HCT116 (cell line): Measurements from ENCODE around the gene AGAP1. TPM values are rescaled to one million over a fixed set of nuclear protein-coding genes. Genes with fewer than 3 reads are reported as not detected.

Experiments
- ATAC-seq: fragments of 200-7000 bp; cut with Tn5 transposase; 2 replicates; pipeline ENCODE4 v1.9.1; 2020; ENCODE audit warnings: mild to moderate bottlenecking, moderate library complexity
- BruUV-seq: library from RNA; stranded (reverse); fragments of 400-500 nt; replicated peaks from 2 replicates; lab custom pipeline; 2021; lab: Mats Ljungman, UMichigan
- CTCF ChIA-PET: fragments of 300-600 bp; sonication (Branson Sonifier 250); formaldehyde crosslinking; loops from one replicate; lab custom pipeline; 2021; ENCODE audit warnings: antibody characterized with exemption; lab: Charles Lee
- POLR2A ChIA-PET: fragments of 300-600, 350-600 bp; sonication (Branson Sonifier 250); formaldehyde crosslinking; loops from one replicate; lab custom pipeline; 2021; ENCODE audit warnings: antibody characterized with exemption; lab: Charles Lee
- RAD21 ChIA-PET, 2 experiments: fragments of 300-600 bp; sonication (Branson Sonifier 250); formaldehyde crosslinking; loops; one replicate each; lab custom pipeline; 2023; ENCODE audit warnings: low total read pairs in 2 of 2; ENCODE audit not compliant: uncharacterized antibody in 2 of 2, unreplicated experiment in 2 of 2, low non-redundant PET in 1 of 2; lab: Charles Lee
- DNase-seq: peaks from one replicate; pipeline ENCODE4 v3.0.0-alpha.2; 2010; ENCODE audit warnings: low read depth, low spot score
- H2AFZ ChIP-seq: fragments of 200-600 bp; shearing (Covaris generic), sonication (generic); 2 replicates; pipeline ENCODE4 v1.6.1; 2017; ENCODE audit warnings: low read depth, mixed run types, mixed read lengths, antibody characterized with exemption, low read length; ENCODE audit not compliant: poor library complexity, severe bottlenecking
- H3K27ac ChIP-seq: 2 replicates; pipeline ENCODE4 v1.5.1; 2012; ENCODE audit warnings: low read depth, low read length
- H3K27me3 ChIP-seq: fragments of 200-600 bp; sonication (generic); 2 replicates; pipeline ENCODE4 v1.6.1; 2016; ENCODE audit warnings: mixed run types, low read length, mixed read lengths; ENCODE audit not compliant: insufficient read depth
- H3K36me3 ChIP-seq, 2 experiments: fragments of 200-500 bp in 1 of 2; fragments of 200-600 bp in 1 of 2; sonication (Bioruptor generic) in 1 of 2; sonication (generic) in 1 of 2; 2 replicates each; pipeline versions ENCODE4 v1.5.1 to v1.6.1; 2014 to 2016; ENCODE audit warnings: low read length in 2 of 2, inconsistent platforms in 1 of 2, mixed read lengths in 1 of 2, mixed run types in 1 of 2; ENCODE audit not compliant: insufficient read depth in 2 of 2, control insufficient read depth in 1 of 2
- H3K4me1 ChIP-seq, 2 experiments: fragments of 200-600 bp in 1 of 2; sonication (generic) in 1 of 2; 2 replicates each; pipeline versions ENCODE4 v1.5.1 to v1.6.1; 2012 to 2017; ENCODE audit warnings: low read length in 2 of 2, inconsistent platforms in 1 of 2, mild to moderate bottlenecking in 1 of 2, mixed read lengths in 1 of 2, mixed run types in 1 of 2, moderate library complexity in 1 of 2; ENCODE audit not compliant: insufficient read depth in 2 of 2, control insufficient read depth in 1 of 2
- H3K4me2 ChIP-seq: fragments of 200-600 bp; sonication (generic); 2 replicates; pipeline ENCODE4 v1.6.1; 2017; ENCODE audit warnings: mixed run types, low read length, mixed read lengths
- H3K4me3 ChIP-seq, 2 experiments: fragments of 200-600 bp in 1 of 2; sonication (generic) in 1 of 2; replicated peaks in 1 of 2; 2 replicates each; pipeline ENCODE4 v1.5.1; 2011 to 2016; ENCODE audit warnings: low read length in 2 of 2, control low read depth in 1 of 2, low read depth in 1 of 2, mild to moderate bottlenecking in 1 of 2, mixed read lengths in 1 of 2, mixed run types in 1 of 2
- H3K79me2 ChIP-seq: fragments of 200-600 bp; sonication (generic); 2 replicates; pipeline ENCODE4 v1.6.1; 2017; ENCODE audit warnings: mild to moderate bottlenecking, mixed run types, low read length, moderate library complexity, mixed read lengths; ENCODE audit not compliant: insufficient read depth
- H3K9ac ChIP-seq: fragments of 200-600 bp; sonication (generic); 2 replicates; pipeline ENCODE4 v1.6.1; 2016; ENCODE audit warnings: low read length, mixed read lengths
- H3K9me2 ChIP-seq: fragments of 200-600 bp; sonication (generic), shearing (Covaris generic); 2 replicates; pipeline ENCODE4 v1.6.1; 2017; ENCODE audit warnings: mixed run types, mild to moderate bottlenecking, moderate library complexity; ENCODE audit not compliant: insufficient read depth
- H3K9me3 ChIP-seq, 2 experiments: fragments of 200-500 bp in 1 of 2; fragments of 200-600 bp in 1 of 2; sonication (Bioruptor generic) in 1 of 2; sonication (generic) in 1 of 2; 2 replicates each; pipeline ENCODE4 v1.6.1; 2014 to 2017; ENCODE audit warnings: low read length in 2 of 2, mixed read lengths in 2 of 2, inconsistent platforms in 1 of 2, low read depth in 1 of 2, mild to moderate bottlenecking in 1 of 2, mixed run types in 1 of 2, moderate library complexity in 1 of 2; ENCODE audit not compliant: control insufficient read depth in 1 of 2, insufficient read depth in 1 of 2
- H4K20me1 ChIP-seq: fragments of 200-600 bp; sonication (generic), shearing (Covaris generic); 2 replicates; pipeline ENCODE4 v1.6.1; 2017; ENCODE audit warnings: mixed run types, mild to moderate bottlenecking, moderate library complexity; ENCODE audit not compliant: insufficient read depth
- EZH2 ChIP-seq: fragments of 200-600 bp; sonication (generic); IDR thresholded peaks from 2 replicates; pipeline ENCODE4 v1.6.1; 2017; ENCODE audit warnings: antibody characterized with exemption, mixed run types
- POLR2A ChIP-seq: IDR thresholded peaks from 2 replicates; pipeline ENCODE4 v1.7.0; 2011; ENCODE audit warnings: borderline replicate concordance; ENCODE audit not compliant: insufficient read depth, insufficient read length; ENCODE audit errors: extremely low read depth
- RAD21 ChIP-seq: IDR thresholded peaks from 2 replicates; pipeline ENCODE4 v1.6.1; 2012; ENCODE audit warnings: low read depth, mild to moderate bottlenecking
- SP1 ChIP-seq: IDR thresholded peaks from 2 replicates; pipeline ENCODE4 v1.6.1; 2012; ENCODE audit warnings: low read depth
- ZFX ChIP-seq: fragments of 450-650 bp; IDR thresholded peaks from 2 replicates; pipeline ENCODE4 v1.6.1; 2017
- ZNF274 ChIP-seq: fragments of 200-500 bp; sonication (Bioruptor generic); IDR thresholded peaks from 2 replicates; pipeline ENCODE4 v1.6.1; 2014; ENCODE audit warnings: mild to moderate bottlenecking, low read depth, low read length, inconsistent platforms
- intact Hi-C: fragments of 100-400 bp; cut with micrococcal nuclease; formaldehyde crosslinking; loops from 2 replicates; pipeline ENCODE4 v1.10.0; 2022
- total RNA-seq: library from RNA; stranded (reverse); gene quantifications from one replicate; pipeline ENCODE4 v1.2.1, GENCODE V29; 2021; ENCODE audit not compliant: unreplicated experiment
- TF ChIP-seq, protein P1 (sequence below), 3 experiments: fragments of 200-600 bp in 1 of 3; sonication (generic) in 1 of 3; IDR thresholded peaks in 2 of 3; conservative IDR thresholded peaks in 1 of 3; 2 replicates each; pipeline ENCODE4 v1.5.1; 2012 to 2017; ENCODE audit warnings: low read depth in 2 of 3, low read length in 2 of 3, antibody characterized with exemption in 1 of 3, borderline replicate concordance in 1 of 3, control low read depth in 1 of 3, mild to moderate bottlenecking in 1 of 3, mixed read lengths in 1 of 3, mixed run types in 1 of 3, moderate library complexity in 1 of 3; ENCODE audit not compliant: insufficient read depth in 1 of 3
- TF ChIP-seq, protein P2 (sequence below): IDR thresholded peaks from 2 replicates; pipeline ENCODE4 v1.6.1; 2011; ENCODE audit warnings: mild to moderate bottlenecking, low read length, moderate library complexity; ENCODE audit not compliant: insufficient replicate concordance; ENCODE audit errors: extremely low read depth
- TF ChIP-seq, protein P3 (sequence below): IDR thresholded peaks from 2 replicates; pipeline ENCODE4 v1.6.1; 2012

AGAP1 gene
- total RNA-seq, 1 experiment from 2014 or later: 43.8 TPM

DNA sequence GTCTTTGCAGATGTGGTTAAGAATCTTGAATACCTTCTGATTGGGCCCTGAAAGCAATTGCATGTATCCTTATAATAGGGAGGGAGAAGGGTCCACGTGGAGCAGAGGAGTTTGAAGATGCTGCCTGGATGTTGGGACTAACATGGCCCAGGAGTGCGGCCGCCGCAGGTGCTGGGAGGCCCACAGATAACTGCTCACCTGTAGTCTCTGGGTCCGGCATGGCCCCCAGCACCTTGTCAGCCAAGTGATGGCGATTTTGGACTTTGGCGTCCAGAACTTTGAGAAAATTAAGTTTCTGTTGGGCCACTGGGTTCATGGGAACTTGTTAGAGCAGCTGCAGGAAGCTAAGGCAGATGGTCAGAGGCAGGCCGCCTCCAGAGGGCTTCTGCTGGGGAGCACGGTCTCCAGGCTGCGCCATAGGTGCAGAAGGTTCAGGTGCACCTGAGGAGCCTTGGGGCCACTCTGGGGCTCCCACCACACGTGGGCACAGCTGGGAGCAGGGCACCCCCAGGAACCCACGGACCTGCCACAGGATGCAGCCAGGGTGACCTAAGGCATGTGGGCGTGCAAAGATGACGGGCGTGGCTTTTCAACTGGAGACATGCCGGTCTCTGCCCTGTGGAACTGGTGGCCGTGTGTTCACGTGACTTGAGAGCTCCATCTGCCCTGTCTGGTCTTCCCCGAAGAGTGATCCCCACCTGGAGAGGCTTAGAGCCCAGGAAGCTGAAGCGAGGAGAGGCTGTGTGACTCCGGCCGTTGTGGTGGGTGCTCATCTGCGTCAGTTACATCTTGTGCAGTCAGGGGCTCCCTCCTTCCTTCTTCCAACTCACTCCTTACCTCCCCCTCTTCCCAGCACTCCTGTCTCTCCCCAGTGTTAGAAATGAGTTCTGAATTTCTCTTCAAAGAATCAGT is 277.3 kb downstream of the AGAP1 start:
- RAD21 ChIA-PET: no interaction called here
- H3K9ac ChIP-seq: no peak overlapping the region

DNA sequence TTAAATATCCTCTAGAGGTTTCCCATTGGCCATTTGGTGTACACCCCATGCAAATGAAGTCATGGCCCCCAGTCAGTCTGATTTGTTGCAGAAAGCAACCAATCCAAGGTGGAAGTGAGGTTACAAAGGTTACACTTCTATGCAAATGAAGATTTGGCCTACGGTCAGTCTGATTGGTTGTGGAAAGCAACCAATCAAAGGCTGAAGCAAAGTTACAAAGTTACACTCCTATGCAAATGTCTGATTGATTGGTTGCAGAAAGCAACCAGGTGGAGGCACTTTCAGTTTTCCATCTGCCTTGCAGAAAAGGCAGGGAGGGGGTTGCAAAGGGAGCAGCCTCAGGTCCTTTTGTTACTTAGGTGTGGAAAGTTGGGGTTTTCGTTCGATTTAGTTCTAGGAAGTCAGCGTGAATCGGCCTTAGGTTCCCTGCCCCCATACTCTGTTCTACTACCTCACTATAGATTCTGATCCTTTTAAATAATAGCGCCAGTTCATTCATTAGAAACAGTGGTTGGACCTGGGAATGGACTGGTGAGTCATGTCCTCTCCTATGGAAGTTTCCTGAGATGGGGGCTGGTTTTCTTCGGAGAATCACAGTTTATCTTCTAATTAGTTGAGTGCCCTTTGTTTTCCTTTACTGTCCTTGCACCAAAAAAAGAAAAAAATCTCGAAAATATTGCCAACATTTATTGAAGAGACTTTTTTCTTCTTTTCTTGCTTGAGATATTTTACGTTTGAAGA is 279.5 kb downstream of the AGAP1 start:
- no peak overlapping the region for H3K4me3 ChIP-seq
- H3K79me2 ChIP-seq: no peaks in the 10 kb centered on the region
- intact Hi-C loops: no loop called here
- DNase-seq (no peak), ATAC-seq (peak; percentile 33; the same call in 1 of the 2 replicates)
- H4K20me1 ChIP-seq: no peaks in the 10 kb centered on the region
- H3K27me3 ChIP-seq: no peaks in the 10 kb centered on the region
- no peak overlapping the region for H3K4me2 ChIP-seq
- no peaks in the 10 kb centered on the region for H3K36me3 ChIP-seq
- BruUV-seq: no TSS peak
- ChIA-PET CTCF (no interaction called here), POLR2A (no interaction called here), RAD21 (no interaction called here)
- H3K4me1 ChIP-seq: peaks cover 0 to 9% of the 10 kb centered on the region in 2 experiments; a peak in 1 of 4 replicates
- H3K9me3 ChIP-seq: no peaks in the 10 kb centered on the region
- no peak overlapping the region for H3K9ac ChIP-seq
- H2AFZ ChIP-seq: no peak overlapping the region
- no peak overlapping the region for H3K27ac ChIP-seq
- no peaks in the 10 kb centered on the region for H3K9me2 ChIP-seq
- TF ChIP-seq, protein P1, sequence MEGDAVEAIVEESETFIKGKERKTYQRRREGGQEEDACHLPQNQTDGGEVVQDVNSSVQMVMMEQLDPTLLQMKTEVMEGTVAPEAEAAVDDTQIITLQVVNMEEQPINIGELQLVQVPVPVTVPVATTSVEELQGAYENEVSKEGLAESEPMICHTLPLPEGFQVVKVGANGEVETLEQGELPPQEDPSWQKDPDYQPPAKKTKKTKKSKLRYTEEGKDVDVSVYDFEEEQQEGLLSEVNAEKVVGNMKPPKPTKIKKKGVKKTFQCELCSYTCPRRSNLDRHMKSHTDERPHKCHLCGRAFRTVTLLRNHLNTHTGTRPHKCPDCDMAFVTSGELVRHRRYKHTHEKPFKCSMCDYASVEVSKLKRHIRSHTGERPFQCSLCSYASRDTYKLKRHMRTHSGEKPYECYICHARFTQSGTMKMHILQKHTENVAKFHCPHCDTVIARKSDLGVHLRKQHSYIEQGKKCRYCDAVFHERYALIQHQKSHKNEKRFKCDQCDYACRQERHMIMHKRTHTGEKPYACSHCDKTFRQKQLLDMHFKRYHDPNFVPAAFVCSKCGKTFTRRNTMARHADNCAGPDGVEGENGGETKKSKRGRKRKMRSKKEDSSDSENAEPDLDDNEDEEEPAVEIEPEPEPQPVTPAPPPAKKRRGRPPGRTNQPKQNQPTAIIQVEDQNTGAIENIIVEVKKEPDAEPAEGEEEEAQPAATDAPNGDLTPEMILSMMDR (IDR thresholded peaks at IDR 0.05 in 2 of 3, conservative IDR thresholded peaks at IDR 0.05 in 1 of 3; ENCODE audit: borderline replicate concordance in 1 of 3, insufficient read depth in 1 of 3, low read depth in 2 of 3, low read length in 2 of 3): no peak
- TF ChIP-seq RAD21 (no peak), POLR2A (no peak), ZFX (no peak), EZH2 (no peak), SP1 (no peak)
- TF ChIP-seq, protein P2, sequence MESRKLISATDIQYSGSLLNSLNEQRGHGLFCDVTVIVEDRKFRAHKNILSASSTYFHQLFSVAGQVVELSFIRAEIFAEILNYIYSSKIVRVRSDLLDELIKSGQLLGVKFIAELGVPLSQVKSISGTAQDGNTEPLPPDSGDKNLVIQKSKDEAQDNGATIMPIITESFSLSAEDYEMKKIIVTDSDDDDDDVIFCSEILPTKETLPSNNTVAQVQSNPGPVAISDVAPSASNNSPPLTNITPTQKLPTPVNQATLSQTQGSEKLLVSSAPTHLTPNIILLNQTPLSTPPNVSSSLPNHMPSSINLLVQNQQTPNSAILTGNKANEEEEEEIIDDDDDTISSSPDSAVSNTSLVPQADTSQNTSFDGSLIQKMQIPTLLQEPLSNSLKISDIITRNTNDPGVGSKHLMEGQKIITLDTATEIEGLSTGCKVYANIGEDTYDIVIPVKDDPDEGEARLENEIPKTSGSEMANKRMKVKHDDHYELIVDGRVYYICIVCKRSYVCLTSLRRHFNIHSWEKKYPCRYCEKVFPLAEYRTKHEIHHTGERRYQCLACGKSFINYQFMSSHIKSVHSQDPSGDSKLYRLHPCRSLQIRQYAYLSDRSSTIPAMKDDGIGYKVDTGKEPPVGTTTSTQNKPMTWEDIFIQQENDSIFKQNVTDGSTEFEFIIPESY: no peak
- TF ChIP-seq, protein P3, sequence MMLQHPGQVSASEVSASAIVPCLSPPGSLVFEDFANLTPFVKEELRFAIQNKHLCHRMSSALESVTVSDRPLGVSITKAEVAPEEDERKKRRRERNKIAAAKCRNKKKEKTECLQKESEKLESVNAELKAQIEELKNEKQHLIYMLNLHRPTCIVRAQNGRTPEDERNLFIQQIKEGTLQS: no peak

More for the DNA sequence above, 277.3 kb downstream of the AGAP1 start:
- no TSS peak for BruUV-seq
- Histone ChIP-seq H3K4me2 (no peak overlapping the region), H3K27me3 (no peaks in the 10 kb centered on the region), H3K4me3 (no peak overlapping the region), H3K36me3 (no peaks in the 10 kb centered on the region), H3K9me2 (no peaks in the 10 kb centered on the region), H3K9me3 (no peaks in the 10 kb centered on the region), H3K27ac (no peak overlapping the region), H3K79me2 (no peaks in the 10 kb centered on the region), H4K20me1 (no peaks in the 10 kb centered on the region), H2AFZ (no peak overlapping the region), H3K4me1 (peaks cover 0 to 9% of the 10 kb centered on the region in 2 experiments; a peak in 1 of 4 replicates)
- ChIA-PET CTCF (no interaction called here), POLR2A (no interaction called here)
- DNase-seq: no peak
- ATAC-seq: no peak
- intact Hi-C loops: no loop called here
- TF ChIP-seq ZNF274 (no peak), EZH2 (no peak)
